Measurements from ENCODE around the gene LDLRAD4.

GRCh38 chr18:13389491-13390131 lies 171.1 kb downstream of the LDLRAD4 start:
- no peak for TF ChIP-seq CTCF (IDR thresholded peaks at IDR 0.05; ENCODE audit: borderline replicate concordance, extremely low read depth, low read length, poor library complexity, severe bottlenecking)
- no peak for TF ChIP-seq EZH2 (IDR thresholded peaks at IDR 0.05; ENCODE audit: borderline replicate concordance, low read depth, low read length, severe bottlenecking)

Measured in DND-41 (cell line).